22Rv1 (cell line): ENCODE data around the gene CNTN5.

Source experiments
- H3K27ac ChIP-seq: fragments of 450-650 bp; 2 replicates; pipeline ENCODE4 v1.5.1; 2017
- CTCF ChIP-seq: fragments of 450-650 bp; IDR thresholded peaks from 2 replicates; pipeline ENCODE4 v1.5.1; 2017; ENCODE audit warnings: mild to moderate bottlenecking
- ZFX ChIP-seq: fragments of 450-650 bp; IDR thresholded peaks from 2 replicates; pipeline ENCODE4 v1.6.1; 2017; ENCODE audit warnings: antibody characterized with exemption, borderline replicate concordance

The CNTN5 gene

GRCh38 chr11:99066618-99067317 lies 46.0 kb downstream of the CNTN5 start:
- TF ChIP-seq CTCF (no peak), ZFX (no peak)
- no peak overlapping the region for H3K27ac ChIP-seq

- no peak overlapping the region for H3K27ac ChIP-seq
- TF ChIP-seq CTCF (no peak), ZFX (no peak)
These were observed 48.1 kb downstream of the CNTN5 start for GRCh38 chr11:99068832-99069231.

GRCh38 chr11:99069856-99070444 lies 49.2 kb downstream of the CNTN5 start:
- TF ChIP-seq CTCF, result no peak
- no peak overlapping the region for H3K27ac ChIP-seq

- TF ChIP-seq ZFX (no peak), CTCF (no peak)
- H3K27ac ChIP-seq, result no peak overlapping the region
These were observed 58.8 kb downstream of the CNTN5 start for GRCh38 chr11:99079576-99079975.

GRCh38 chr11:99080154-99080553 lies 59.4 kb downstream of the CNTN5 start:
- TF ChIP-seq ZFX (no peak), CTCF (no peak)

GRCh38 chr11:99098258-99098657 lies 77.5 kb downstream of the CNTN5 start:
- TF ChIP-seq CTCF (no peak), ZFX (no peak)
- H3K27ac ChIP-seq, result no peak overlapping the region

More at GRCh38 chr11:99080154-99080553, 59.4 kb downstream of the CNTN5 start:
- H3K27ac ChIP-seq, result no peak overlapping the region

- no peak for TF ChIP-seq CTCF
- no peak for TF ChIP-seq ZFX
- no peak overlapping the region for H3K27ac ChIP-seq
These were observed 78.0 kb downstream of the CNTN5 start for GRCh38 chr11:99098751-99099150.
